ENCODE data around the gene DNAJC8. TPM values are rescaled to one million over a fixed set of nuclear protein-coding genes. Genes with fewer than 3 reads are reported as not detected.

DNAJC8 gene
- total and polyA plus RNA-seq, 2 of the 8 experiments (the other 6 are each of a cell fraction or from before 2014, with no cell fraction given), result 116 to 134 TPM

DNA sequence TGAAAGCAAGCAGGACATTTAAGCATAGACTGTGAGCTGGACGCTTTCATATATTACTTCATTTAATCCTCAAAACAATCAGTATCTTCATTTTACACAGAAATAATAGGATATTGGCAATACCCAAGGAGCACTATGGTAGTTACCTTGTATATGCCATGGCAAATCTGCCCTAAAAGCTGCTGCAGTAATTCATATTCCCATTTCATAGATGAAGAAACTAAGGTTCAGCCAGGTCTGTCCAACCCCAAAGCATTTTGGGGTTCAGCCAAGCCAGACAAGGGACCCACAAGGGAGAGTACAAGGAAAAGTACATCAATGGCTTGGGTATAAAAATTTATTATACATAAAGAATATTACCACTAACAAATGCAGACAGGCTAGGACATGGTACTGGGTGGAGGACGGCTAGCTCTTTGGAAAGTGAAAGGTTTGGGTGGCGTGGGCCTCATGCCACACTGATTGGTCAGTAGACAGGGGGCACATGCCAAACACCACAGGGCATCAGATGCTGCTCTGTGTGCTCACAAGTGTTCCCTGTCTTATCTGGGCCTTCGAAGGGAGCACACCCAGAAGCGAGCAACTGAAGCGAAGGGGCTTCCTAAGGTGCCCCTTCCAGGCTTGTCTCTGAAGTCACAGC is 32.5 kb downstream of the DNAJC8 start (continued):
- TF ChIP-seq TAF1 (IDR thresholded peaks at IDR 0.05; ENCODE audit: low read depth, low read length) (no peak), RXRA (IDR thresholded peaks at IDR 0.05; ENCODE audit: insufficient read depth, low read depth, low read length) (no peak)
